ENCODE measurements around the gene MTURN. TPM values are rescaled to one million over a fixed set of nuclear protein-coding genes. Genes with fewer than 3 reads are reported as not detected.

The MTURN gene
- total RNA-seq, 1 donor from 2014 or later = 8.9 TPM

GRCh38 chr7:30201921-30202320 is 67.1 kb downstream of the MTURN start:
- no peak for DNase-seq (ENCODE audit: low read depth in 2 of 2)

GRCh38 chr7:30202671-30203070 is 67.9 kb downstream of the MTURN start:
- no peak for DNase-seq (ENCODE audit: low read depth in 2 of 2)

GRCh38 chr7:30206491-30206890 is 71.7 kb downstream of the MTURN start:
- DNase-seq (ENCODE audit: low read depth in 2 of 2) = peak in 1 of 2 donors; percentile 51

- no peak for DNase-seq (ENCODE audit: low read depth in 2 of 2)
Measured at GRCh38 chr7:30206942-30207341, 72.2 kb downstream of the MTURN start.

GRCh38 chr7:30207376-30207775 is 72.6 kb downstream of the MTURN start:
- DNase-seq (ENCODE audit: low read depth in 2 of 2) = no peak

GRCh38 chr7:30209951-30210350 is 75.2 kb downstream of the MTURN start:
- no peak for DNase-seq (ENCODE audit: low read depth in 2 of 2)

Other genes starting within 250 kb of the MTURN start
- gene SCRN1, start 145.2 kb upstream of the MTURN start, total RNA-seq = 62.3 and 64.1 TPM in 2 replicates
- gene FKBP14, start 108.3 kb upstream of the MTURN start, total RNA-seq = 7.9 and 8.7 TPM in 2 replicates
- 12.3 and 12.4 TPM in 2 replicates for gene PLEKHA8, start 106.6 kb upstream of the MTURN start, total RNA-seq
- gene ZNRF2, start 149.6 kb downstream of the MTURN start, total RNA-seq = 4.4 and 8.1 TPM in 2 replicates

Measured in lung microvascular endothelial cell (primary cell).